ENCODE data around the gene TRAM1L1. TPM values are rescaled to one million over a fixed set of nuclear protein-coding genes. Genes with fewer than 3 reads are reported as not detected.

Gene TRAM1L1
- total RNA-seq, 1 experiment from 2014 or later: 1.6 TPM

- H3K4me2 ChIP-seq: no peak overlapping the region
- H3F3A ChIP-seq (ENCODE audit: insufficient read depth, low read depth): no peaks in the 10 kb centered on the region
- no peaks in the 10 kb centered on the region for H3K9me2 ChIP-seq (ENCODE audit: insufficient read depth)
- intact Hi-C loops (cut with micrococcal nuclease; ENCODE audit: unreplicated experiment): no loop called here
- no peak overlapping the region for H3K27ac ChIP-seq
- no peaks in the 10 kb centered on the region for H3K27me3 ChIP-seq (ENCODE audit: insufficient read depth, low read depth)
- H3K4me3 ChIP-seq: no peak overlapping the region
- no peak for TF ChIP-seq CTCF (conservative IDR thresholded peaks at IDR 0.05)
- TF ChIP-seq EZH2 (IDR thresholded peaks at IDR 0.05; ENCODE audit: low read depth): no peak
- no TSS peak for BruUV-seq (replicated peaks)
- H4K20me1 ChIP-seq (ENCODE audit: insufficient read depth): no peaks in the 10 kb centered on the region
- no peaks in the 10 kb centered on the region for H3K4me1 ChIP-seq (replicated peaks; ENCODE audit: insufficient read depth)
- ChIA-PET CTCF (no interaction called here), POLR2A (ENCODE audit: unreplicated experiment) (no interaction called here)
- H2AFZ ChIP-seq: no peak overlapping the region
- no peaks in the 10 kb centered on the region for H3K79me2 ChIP-seq (ENCODE audit: low read depth)
- H3K36me3 ChIP-seq (ENCODE audit: low read depth): no peaks in the 10 kb centered on the region
- H3K9me3 ChIP-seq (ENCODE audit: insufficient read depth, low read depth): no peaks in the 10 kb centered on the region
- no peak for DNase-seq
These were observed 17.3 kb downstream of the TRAM1L1 start for GRCh38 chr4:117068120-117068519.

- ChIA-PET CTCF (no interaction called here), POLR2A (ENCODE audit: unreplicated experiment) (no interaction called here)
- H3K4me1 ChIP-seq (replicated peaks; ENCODE audit: insufficient read depth): no peaks in the 10 kb centered on the region
- peak in 1 of 2 experiments; percentile 10 for DNase-seq
- no peaks in the 10 kb centered on the region for H3K9me2 ChIP-seq (ENCODE audit: insufficient read depth)
- no peak overlapping the region for H3K4me2 ChIP-seq
- TF ChIP-seq EZH2 (IDR thresholded peaks at IDR 0.05; ENCODE audit: low read depth) (no peak), CTCF (conservative IDR thresholded peaks at IDR 0.05) (no peak)
- H3F3A ChIP-seq (ENCODE audit: insufficient read depth, low read depth): no peaks in the 10 kb centered on the region
- intact Hi-C loops (cut with micrococcal nuclease; ENCODE audit: unreplicated experiment): no loop called here
- H3K79me2 ChIP-seq (ENCODE audit: low read depth): no peaks in the 10 kb centered on the region
- no peaks in the 10 kb centered on the region for H4K20me1 ChIP-seq (ENCODE audit: insufficient read depth)
- H3K27ac ChIP-seq: no peak overlapping the region
- BruUV-seq (replicated peaks): no TSS peak
- H2AFZ ChIP-seq: no peak overlapping the region
- no peaks in the 10 kb centered on the region for H3K9me3 ChIP-seq (ENCODE audit: insufficient read depth, low read depth)
- no peaks in the 10 kb centered on the region for H3K36me3 ChIP-seq (ENCODE audit: low read depth)
- H3K4me3 ChIP-seq: no peak overlapping the region
- H3K27me3 ChIP-seq (ENCODE audit: insufficient read depth, low read depth): no peaks in the 10 kb centered on the region
These were observed 21.2 kb downstream of the TRAM1L1 start for GRCh38 chr4:117063961-117064696.

- no peaks in the 10 kb centered on the region for H3K9me3 ChIP-seq (ENCODE audit: insufficient read depth, low read depth)
- ChIA-PET POLR2A (ENCODE audit: unreplicated experiment) (no interaction called here), CTCF (no interaction called here)
- no peaks in the 10 kb centered on the region for H4K20me1 ChIP-seq (ENCODE audit: insufficient read depth)
- no peaks in the 10 kb centered on the region for H3K36me3 ChIP-seq (ENCODE audit: low read depth)
- TF ChIP-seq CTCF (conservative IDR thresholded peaks at IDR 0.05) (no peak), EZH2 (IDR thresholded peaks at IDR 0.05; ENCODE audit: low read depth) (no peak)
- DNase-seq: no peak
- H3K9me2 ChIP-seq (ENCODE audit: insufficient read depth): no peaks in the 10 kb centered on the region
- BruUV-seq (replicated peaks): no TSS peak
- no peak overlapping the region for H3K4me2 ChIP-seq
- H3F3A ChIP-seq (ENCODE audit: insufficient read depth, low read depth): no peaks in the 10 kb centered on the region
- intact Hi-C loops (cut with micrococcal nuclease; ENCODE audit: unreplicated experiment): no loop called here
- H3K27ac ChIP-seq: no peak overlapping the region
- no peaks in the 10 kb centered on the region for H3K27me3 ChIP-seq (ENCODE audit: insufficient read depth, low read depth)
- H3K79me2 ChIP-seq (ENCODE audit: low read depth): no peaks in the 10 kb centered on the region
- no peak overlapping the region for H3K4me3 ChIP-seq
- H2AFZ ChIP-seq: no peak overlapping the region
- no peaks in the 10 kb centered on the region for H3K4me1 ChIP-seq (replicated peaks; ENCODE audit: insufficient read depth)
These were observed 42.4 kb downstream of the TRAM1L1 start for GRCh38 chr4:117042962-117043361.

Data from PC-9 (cell line).